SU-DHL-6 (cell line): ENCODE measurements around the gene TANGO2.

Experiments used
- H2AFZ ChIP-seq: fragments of 200-600 bp; sonication (generic); 2 replicates; pipeline ENCODE4 v1.6.1; 2014; ENCODE audit warnings: low read depth, mild to moderate bottlenecking, moderate library complexity, mixed read lengths, antibody characterized with exemption, low read length; ENCODE audit not compliant: severe bottlenecking
- H3F3A ChIP-seq: fragments of 200-600 bp; shearing (Covaris generic); 2 replicates; pipeline ENCODE4 v1.6.0; 2016; ENCODE audit warnings: antibody characterized with exemption, mild to moderate bottlenecking; ENCODE audit not compliant: insufficient read depth
- H3K27ac ChIP-seq: fragments of 200-600 bp; sonication (generic); 2 replicates; pipeline ENCODE4 v1.5.1; 2016; ENCODE audit warnings: low read depth, mild to moderate bottlenecking, low read length, moderate library complexity, mixed read lengths
- H3K27me3 ChIP-seq: fragments of 200-600 bp; sonication (generic), shearing (Covaris generic); 2 replicates; pipeline ENCODE4 v1.6.0; 2014; ENCODE audit warnings: mild to moderate bottlenecking, low read length
- H3K36me3 ChIP-seq: fragments of 200-600 bp; sonication (generic); 2 replicates; pipeline ENCODE4 v1.6.1; 2014; ENCODE audit warnings: mild to moderate bottlenecking, low read length, mixed read lengths
- H3K4me2 ChIP-seq: fragments of 300-600, 200-600 bp; shearing (Covaris generic), sonication (generic); 2 replicates; pipeline ENCODE4 v1.6.0; 2014; ENCODE audit warnings: low read length, low read depth, mild to moderate bottlenecking; ENCODE audit not compliant: poor library complexity, severe bottlenecking
- H3K4me3 ChIP-seq: fragments of 200-600 bp; sonication (generic); 2 replicates; pipeline ENCODE4 v1.5.1; 2014; ENCODE audit warnings: antibody characterized with exemption, low read length, mild to moderate bottlenecking, mixed read lengths; ENCODE audit not compliant: insufficient read depth, poor library complexity, severe bottlenecking
- H3K79me2 ChIP-seq: fragments of 200-600 bp; sonication (generic); 2 replicates; pipeline ENCODE4 v1.6.1; 2014; ENCODE audit warnings: mild to moderate bottlenecking, low read length, moderate library complexity; ENCODE audit not compliant: insufficient read depth
- H3K9ac ChIP-seq: fragments of 200-600 bp; sonication (generic); 2 replicates; pipeline ENCODE4 v1.7.0; 2014; ENCODE audit warnings: mild to moderate bottlenecking, low read length
- H3K9me2 ChIP-seq: fragments of 200-600 bp; sonication (generic); replicated peaks from 2 replicates; pipeline ENCODE4 v1.6.1; 2014; ENCODE audit warnings: low read length; ENCODE audit not compliant: insufficient read depth
- H3K9me3 ChIP-seq: fragments of 200-600 bp; sonication (generic); 2 replicates; pipeline ENCODE4 v1.6.1; 2014; ENCODE audit warnings: low read length, mixed read lengths; ENCODE audit not compliant: insufficient read depth
- H4K20me1 ChIP-seq: fragments of 200-600 bp; sonication (generic); 2 replicates; pipeline ENCODE4 v1.6.1; 2014; ENCODE audit warnings: low read depth, mild to moderate bottlenecking, antibody characterized with exemption, low read length, moderate library complexity, mixed read lengths
- CTCF ChIP-seq: fragments of 200-600 bp; sonication (generic); IDR thresholded peaks from one replicate; pipeline ENCODE4 v1.5.1; 2017; ENCODE audit warnings: antibody characterized with exemption, mild to moderate bottlenecking, low read length, moderate library complexity; ENCODE audit not compliant: insufficient read depth, poor library complexity, severe bottlenecking
- EZH2phosphoT487 ChIP-seq: fragments of 200-600 bp; sonication (generic), shearing (Covaris generic); conservative IDR thresholded peaks from 2 replicates; pipeline ENCODE4 v1.6.1; 2018; ENCODE audit warnings: mild to moderate bottlenecking, antibody characterized with exemption, low read length, moderate library complexity, mixed read lengths

The TANGO2 gene

GRCh38 chr22:20024225-20024624, 3.3 kb downstream of the TANGO2 start:
- Histone ChIP-seq H3K4me2 (no peak overlapping the region), H4K20me1 (no peaks in the 10 kb centered on the region), H3K27me3 (no peaks in the 10 kb centered on the region), H3K36me3 (no peaks in the 10 kb centered on the region), H3F3A (no peaks in the 10 kb centered on the region), H3K9ac (no peak overlapping the region), H3K27ac (no peak overlapping the region), H3K9me3 (no peaks in the 10 kb centered on the region), H2AFZ (no peak overlapping the region), H3K9me2 (no peaks in the 10 kb centered on the region), H3K79me2 (peaks cover 9% of the 10 kb centered on the region; the same call in 1 of the 2 replicates), H3K4me3 (no peak overlapping the region)
- TF ChIP-seq EZH2phosphoT487, result no peak

DNA sequence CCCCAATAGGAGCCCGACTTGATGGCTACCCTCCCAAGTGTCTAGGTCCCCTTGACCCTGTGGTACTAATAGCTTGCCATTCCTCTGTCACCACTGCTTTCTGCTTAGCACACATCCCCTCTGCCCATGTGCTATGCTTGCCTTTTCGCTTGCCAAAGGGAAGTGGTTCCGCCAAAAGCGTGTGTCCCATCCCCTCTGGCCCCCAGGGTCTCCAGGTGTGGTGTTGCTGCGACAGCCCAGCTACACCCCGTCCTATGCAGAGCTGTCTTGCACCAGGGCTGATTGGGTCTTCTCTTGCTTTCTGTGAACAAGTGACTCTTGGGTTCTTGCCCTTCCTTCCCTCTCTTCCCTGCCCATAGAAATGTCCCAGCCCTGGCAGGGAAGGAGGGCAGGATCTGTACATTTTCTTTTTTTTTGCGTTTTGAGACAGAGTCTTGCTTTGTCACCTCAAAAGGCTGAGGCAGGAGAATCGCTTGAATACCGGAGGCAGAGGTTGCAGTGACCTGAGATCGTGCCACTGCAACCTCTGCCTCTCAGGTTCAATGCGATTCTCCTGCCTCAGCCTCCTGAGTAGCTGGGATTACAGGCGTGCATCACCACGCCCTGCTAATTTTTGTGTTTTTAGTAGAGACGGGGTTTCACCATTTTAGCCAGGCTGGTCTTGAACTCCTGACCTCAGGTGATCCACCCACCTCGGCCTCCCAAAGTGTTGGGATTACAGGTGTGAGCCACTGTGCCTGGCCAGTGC, 3.9 kb downstream of the TANGO2 start:
- Histone ChIP-seq H3K4me3 (no peak overlapping the region), H3K4me2 (no peak overlapping the region), H3K9me3 (no peaks in the 10 kb centered on the region), H3F3A (no peaks in the 10 kb centered on the region), H4K20me1 (no peaks in the 10 kb centered on the region), H2AFZ (no peak overlapping the region), H3K36me3 (no peaks in the 10 kb centered on the region), H3K9ac (no peak overlapping the region), H3K27ac (no peak overlapping the region), H3K9me2 (no peaks in the 10 kb centered on the region), H3K79me2 (peaks cover 9% of the 10 kb centered on the region; the same call in 1 of the 2 replicates), H3K27me3 (no peaks in the 10 kb centered on the region)
- TF ChIP-seq EZH2phosphoT487 (no peak), CTCF (no peak)

GRCh38 chr22:20025401-20026203, 4.7 kb downstream of the TANGO2 start:
- Histone ChIP-seq H3K79me2 (peaks cover 9% of the 10 kb centered on the region; the same call in 1 of the 2 replicates), H3K9ac (no peak overlapping the region), H3K4me3 (no peak overlapping the region), H3K4me2 (no peak overlapping the region), H3K9me2 (no peaks in the 10 kb centered on the region), H2AFZ (no peak overlapping the region), H3F3A (no peaks in the 10 kb centered on the region), H3K9me3 (no peaks in the 10 kb centered on the region), H3K36me3 (no peaks in the 10 kb centered on the region), H4K20me1 (no peaks in the 10 kb centered on the region), H3K27ac (no peak overlapping the region), H3K27me3 (no peaks in the 10 kb centered on the region)
- TF ChIP-seq CTCF (no peak), EZH2phosphoT487 (no peak)
